NT2/D1 (cell line): ENCODE measurements around the gene FBXL12.

Source experiments
- SUZ12 ChIP-seq: IDR thresholded peaks from 2 replicates; pipeline ENCODE4 v1.6.1; 2011; ENCODE audit not compliant: insufficient read length, insufficient read depth; ENCODE audit errors: extremely low read depth
- YY1 ChIP-seq: IDR thresholded peaks from 2 replicates; pipeline ENCODE4 v1.6.1; 2011; ENCODE audit not compliant: insufficient read length, insufficient read depth
- ZNF274 ChIP-seq: IDR thresholded peaks from 2 replicates; pipeline ENCODE4 v1.6.1; 2011; ENCODE audit warnings: mild to moderate bottlenecking, low read depth, low read length

- TF ChIP-seq ZNF274: no peak
- TF ChIP-seq YY1: no peak
- TF ChIP-seq SUZ12: no peak
Measured at GRCh38 chr19:9792206-9793070, 26.4 kb downstream of the FBXL12 start.
